Natural killer cell (primary cell): Measurements from ENCODE around the gene KCNS1. TPM values are rescaled to one million over a fixed set of nuclear protein-coding genes. Genes with fewer than 3 reads are reported as not detected.
A peak's percentile ranks its signal among the peaks of the same experiment; 100 is the strongest.

Experiments
- ATAC-seq, 3 donors: fragments of 150-1000 bp in 2 of 3; fragments of 200-7000 bp in 1 of 3; cut with Tn5 transposase; 1 replicate in 1 of 3; 2 replicates in 2 of 3; pipeline ENCODE4 v1.10.0; 2021; ENCODE audit warnings: mild to moderate bottlenecking in 2 of 3, moderate library complexity in 2 of 3
- DNase-seq, 2 donors: peaks; one replicate each; pipeline versions ENCODE4 v3.0.0 to v3.0.0-alpha.2; 2013 to 2021; ENCODE audit warnings: mixed read lengths in 1 of 2
- H3K27ac ChIP-seq: one replicate; pipeline ENCODE4 v1.5.1; 2013; ENCODE audit warnings: mild to moderate bottlenecking, low read length
- H3K27me3 ChIP-seq: one replicate; pipeline ENCODE4 v1.6.1; 2013; ENCODE audit warnings: low read length; ENCODE audit not compliant: control insufficient read depth, insufficient read depth
- H3K36me3 ChIP-seq: one replicate; pipeline ENCODE4 v1.6.1; 2013; ENCODE audit warnings: low read length; ENCODE audit not compliant: control insufficient read depth, insufficient read depth
- H3K4me1 ChIP-seq: one replicate; pipeline ENCODE4 v1.6.1; 2013; ENCODE audit warnings: low read length; ENCODE audit not compliant: control insufficient read depth, insufficient read depth
- H3K4me3 ChIP-seq: one replicate; pipeline ENCODE4 v1.5.1; 2013; ENCODE audit warnings: low read length
- H3K9me3 ChIP-seq: one replicate; pipeline ENCODE4 v1.6.1; 2013; ENCODE audit warnings: low read length; ENCODE audit not compliant: control insufficient read depth, insufficient read depth
- H3K27ac Mint-ChIP-seq, 2 donors: one replicate each; pipeline ENCODE4 v1.8.0; 2022; ENCODE audit warnings: mild to moderate bottlenecking in 2 of 2, mixed read lengths in 2 of 2, moderate library complexity in 1 of 2
- H3K27me3 Mint-ChIP-seq, 2 donors: one replicate each; pipeline ENCODE4 v1.8.0; 2022; ENCODE audit warnings: low read depth in 2 of 2, mixed read lengths in 2 of 2
- H3K36me3 Mint-ChIP-seq: one replicate; pipeline ENCODE4 v1.8.0; 2022; ENCODE audit warnings: mixed read lengths
- H3K4me1 Mint-ChIP-seq, 2 donors: one replicate each; pipeline ENCODE4 v1.8.0; 2022; ENCODE audit warnings: mixed read lengths in 2 of 2
- H3K4me3 Mint-ChIP-seq: one replicate; pipeline ENCODE4 v1.8.0; 2022; ENCODE audit warnings: mild to moderate bottlenecking, moderate library complexity, mixed read lengths
- H3K9me3 Mint-ChIP-seq, 2 donors: one replicate each; pipeline ENCODE4 v1.8.0; 2022; ENCODE audit warnings: mixed read lengths in 2 of 2
- WGBS: methylation state at CpG from one replicate; pipeline ENCODE4 v1.1.7; 2013; ENCODE audit warnings: missing lambda C conversion rate; ENCODE audit not compliant: insufficient coverage; 5-methylcytosine and 5-hydroxymethylcytosine counted together
- intact Hi-C: fragments of 100-400 bp; cut with micrococcal nuclease; formaldehyde crosslinking; loops from one replicate; pipeline ENCODE4 v1.14.2; 2022
- total RNA-seq, 4 donors: library from RNA; stranded (reverse); fragments of 120-200 nt in 1 of 4; gene quantifications; one replicate each; pipeline versions ENCODE4 v1.2.3 to v1.2.4, GENCODE V29; 2013 to 2022
- TF ChIP-seq, protein P1 (sequence below): fragments of 200-600 bp; IDR thresholded peaks from one replicate; pipeline ENCODE4 v1.8.0; 2022; ENCODE audit warnings: antibody characterized with exemption

Gene KCNS1
- total RNA-seq, 3 donors from 2014 or later (not counting 1 experiment from before 2014, with no cell fraction given), result not detected

DNA sequence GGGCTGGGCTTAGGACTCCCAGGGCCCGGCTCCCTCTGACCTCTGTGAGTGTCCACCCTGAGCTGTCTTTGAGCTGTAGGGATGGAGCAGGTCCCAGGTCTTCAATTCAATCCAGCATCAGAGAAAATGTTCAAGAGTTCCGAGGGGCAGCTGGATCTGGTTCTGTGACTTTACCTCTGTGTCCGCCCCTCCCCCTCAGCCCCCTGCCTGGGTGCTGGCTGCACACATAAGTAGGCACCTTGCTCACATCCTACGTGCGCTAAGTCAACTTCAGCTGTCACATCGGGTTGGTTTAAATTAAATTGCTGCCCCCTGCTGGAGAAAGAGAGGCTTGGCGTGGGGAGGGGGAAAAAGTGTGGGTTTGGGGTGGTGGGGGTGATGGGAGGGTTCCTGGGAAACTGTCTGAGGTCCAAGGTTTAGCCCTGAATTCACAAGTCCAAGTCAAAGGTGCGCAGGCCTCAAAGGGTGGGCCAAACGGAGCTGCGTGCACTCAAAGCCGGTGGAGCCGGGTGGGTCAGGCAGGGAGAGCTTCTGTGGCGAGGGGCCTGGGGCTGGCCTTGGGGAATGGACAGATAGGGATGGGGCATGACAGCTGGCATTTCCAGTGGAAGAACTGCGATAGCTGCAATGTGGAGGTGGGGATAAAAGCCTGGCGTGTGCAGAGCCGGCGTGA is 11.0 kb upstream of the KCNS1 start:
- 66% methylated on average over 17 of the region's 17 CpGs for WGBS
- Histone ChIP-seq H3K4me3 (no peak overlapping the region), H3K9me3 (no peaks in the 10 kb centered on the region), H3K4me1 (no peaks in the 10 kb centered on the region), H3K27me3 (no peaks in the 10 kb centered on the region), H3K36me3 (no peaks in the 10 kb centered on the region), H3K27ac (no peak overlapping the region)
- no peak overlapping the region for H3K27ac Mint-ChIP-seq
- DNase-seq (peak in 1 of 2 donors; percentile 39), ATAC-seq (no peak)
- TF ChIP-seq, protein P1, sequence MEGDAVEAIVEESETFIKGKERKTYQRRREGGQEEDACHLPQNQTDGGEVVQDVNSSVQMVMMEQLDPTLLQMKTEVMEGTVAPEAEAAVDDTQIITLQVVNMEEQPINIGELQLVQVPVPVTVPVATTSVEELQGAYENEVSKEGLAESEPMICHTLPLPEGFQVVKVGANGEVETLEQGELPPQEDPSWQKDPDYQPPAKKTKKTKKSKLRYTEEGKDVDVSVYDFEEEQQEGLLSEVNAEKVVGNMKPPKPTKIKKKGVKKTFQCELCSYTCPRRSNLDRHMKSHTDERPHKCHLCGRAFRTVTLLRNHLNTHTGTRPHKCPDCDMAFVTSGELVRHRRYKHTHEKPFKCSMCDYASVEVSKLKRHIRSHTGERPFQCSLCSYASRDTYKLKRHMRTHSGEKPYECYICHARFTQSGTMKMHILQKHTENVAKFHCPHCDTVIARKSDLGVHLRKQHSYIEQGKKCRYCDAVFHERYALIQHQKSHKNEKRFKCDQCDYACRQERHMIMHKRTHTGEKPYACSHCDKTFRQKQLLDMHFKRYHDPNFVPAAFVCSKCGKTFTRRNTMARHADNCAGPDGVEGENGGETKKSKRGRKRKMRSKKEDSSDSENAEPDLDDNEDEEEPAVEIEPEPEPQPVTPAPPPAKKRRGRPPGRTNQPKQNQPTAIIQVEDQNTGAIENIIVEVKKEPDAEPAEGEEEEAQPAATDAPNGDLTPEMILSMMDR, result no peak
- intact Hi-C loops, result no loop called here
- no peaks in the 10 kb centered on the region for H3K36me3 Mint-ChIP-seq
- H3K4me1 Mint-ChIP-seq, result no peaks in the 10 kb centered on the region
- peaks cover 2 to 16% of the 10 kb centered on the region in 2 donors for H3K27me3 Mint-ChIP-seq
- no peak overlapping the region for H3K4me3 Mint-ChIP-seq
- no peaks in the 10 kb centered on the region for H3K9me3 Mint-ChIP-seq

DNA sequence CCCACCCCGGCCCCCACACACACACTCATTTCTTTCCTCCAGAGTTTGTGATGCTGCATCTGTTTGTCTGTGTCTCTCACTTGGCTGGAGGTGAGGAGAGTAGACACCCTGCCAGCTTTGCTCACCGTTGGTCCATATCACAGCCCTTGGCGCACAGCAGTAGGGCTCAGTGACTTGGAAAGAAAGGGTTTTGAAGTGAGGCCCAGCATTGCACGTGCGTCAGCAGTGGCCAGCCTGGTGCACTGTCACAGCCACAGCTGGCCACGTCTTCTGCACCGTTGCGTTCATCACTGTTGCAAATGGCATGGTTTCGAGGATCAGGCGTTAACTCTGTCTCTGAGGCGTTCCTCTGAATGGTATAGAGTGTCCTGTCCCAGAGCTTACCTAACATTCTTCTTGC is 10.4 kb upstream of the KCNS1 start:
- Histone ChIP-seq H3K36me3 (no peaks in the 10 kb centered on the region), H3K27ac (no peak overlapping the region), H3K4me3 (no peak overlapping the region), H3K9me3 (no peaks in the 10 kb centered on the region), H3K27me3 (no peaks in the 10 kb centered on the region), H3K4me1 (no peaks in the 10 kb centered on the region)
- Mint-ChIP-seq H3K4me1 (no peaks in the 10 kb centered on the region), H3K9me3 (no peaks in the 10 kb centered on the region), H3K27me3 (peaks cover 0 to 16% of the 10 kb centered on the region in 2 donors), H3K4me3 (no peak overlapping the region), H3K27ac (no peak overlapping the region), H3K36me3 (no peaks in the 10 kb centered on the region)
- no peak for ATAC-seq
- no peak for DNase-seq
- intact Hi-C loops, result no loop called here
- TF ChIP-seq, protein P1, result no peak
- 93% methylated on average over 10 of the region's 11 CpGs for WGBS

DNA sequence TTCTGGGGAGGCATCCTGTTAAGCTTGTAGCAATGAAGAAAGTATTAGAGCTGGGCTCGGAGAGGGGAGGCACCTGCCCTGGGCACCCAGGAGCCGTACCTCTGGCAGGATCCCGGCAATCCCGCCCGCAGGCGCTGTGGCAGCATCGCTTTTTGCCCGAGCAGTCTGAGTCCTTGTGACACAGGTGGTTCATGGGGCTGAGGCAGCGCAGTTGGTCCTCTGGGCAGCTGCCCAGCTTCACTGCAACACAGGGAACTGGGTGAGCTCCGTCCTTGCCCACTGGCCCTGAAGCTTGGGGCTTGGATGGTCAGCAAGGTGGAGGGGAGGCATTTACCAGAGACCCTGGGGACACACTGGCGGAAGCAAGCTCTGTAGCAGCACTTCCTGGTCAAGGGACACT is 9.4 kb upstream of the KCNS1 start:
- H3K4me1 ChIP-seq, result no peaks in the 10 kb centered on the region
- DNase-seq (no peak), ATAC-seq (no peak)
- no peak overlapping the region for H3K27ac Mint-ChIP-seq
- H3K27ac ChIP-seq, result no peak overlapping the region
- no peak overlapping the region for H3K4me3 ChIP-seq
- intact Hi-C loops, result no loop called here
- H3K27me3 Mint-ChIP-seq, result peaks cover 0 to 16% of the 10 kb centered on the region in 2 donors
- no peaks in the 10 kb centered on the region for H3K9me3 Mint-ChIP-seq
- H3K27me3 ChIP-seq, result no peaks in the 10 kb centered on the region
- no peaks in the 10 kb centered on the region for H3K4me1 Mint-ChIP-seq
- 93% methylated on average over 11 of the region's 11 CpGs for WGBS
- no peak overlapping the region for H3K4me3 Mint-ChIP-seq
- TF ChIP-seq, protein P1, result no peak
- no peaks in the 10 kb centered on the region for H3K36me3 ChIP-seq
- no peaks in the 10 kb centered on the region for H3K36me3 Mint-ChIP-seq
- no peaks in the 10 kb centered on the region for H3K9me3 ChIP-seq

DNA sequence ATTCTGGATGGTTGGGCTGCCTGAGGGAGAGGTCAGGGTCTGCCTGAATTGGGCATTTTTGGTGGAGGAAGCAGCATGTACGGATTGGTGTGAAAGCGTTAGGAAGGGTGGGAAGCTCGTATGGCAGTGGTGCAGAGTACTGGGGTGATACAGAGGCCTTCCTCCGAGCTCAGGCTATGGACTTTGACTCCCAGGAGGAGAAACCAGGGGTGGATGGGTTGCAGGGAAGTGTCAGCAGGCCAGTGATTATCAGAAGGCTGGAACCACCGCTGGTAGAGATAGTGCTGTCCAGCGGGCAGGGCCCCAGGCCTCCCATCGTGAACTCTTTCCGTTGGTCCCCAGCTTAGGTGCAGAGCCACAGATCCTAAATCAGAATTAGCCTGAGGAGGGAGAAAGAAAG is 8.7 kb upstream of the KCNS1 start:
- Mint-ChIP-seq H3K9me3 (no peaks in the 10 kb centered on the region), H3K4me1 (no peaks in the 10 kb centered on the region), H3K36me3 (no peaks in the 10 kb centered on the region), H3K27me3 (peaks cover 5 to 15% of the 10 kb centered on the region in 2 donors), H3K4me3 (no peak overlapping the region), H3K27ac (no peak overlapping the region)
- ATAC-seq (no peak), DNase-seq (no peak)
- TF ChIP-seq, protein P1, result no peak
- no peaks in the 10 kb centered on the region for H3K9me3 ChIP-seq
- H3K27ac ChIP-seq, result no peak overlapping the region
- 83% methylated on average over 7 of the region's 8 CpGs for WGBS
- no peaks in the 10 kb centered on the region for H3K27me3 ChIP-seq
- H3K4me1 ChIP-seq, result no peaks in the 10 kb centered on the region
- intact Hi-C loops, result no loop called here
- no peak overlapping the region for H3K4me3 ChIP-seq
- H3K36me3 ChIP-seq, result no peaks in the 10 kb centered on the region
